ENCODE results near the gene CCNB3.

- TF ChIP-seq EZH2 (IDR thresholded peaks at IDR 0.05; ENCODE audit: low read depth) (no peak), CTCF (conservative IDR thresholded peaks at IDR 0.05) (no peak)
Measured at GRCh38 chrX:50381729-50382415, 177.3 kb downstream of the CCNB3 start.

Measured in PC-9 (cell line).